SU-DHL-6 (cell line): Measurements from ENCODE around the gene PTH1R.

Source experiments
- H2AFZ ChIP-seq: fragments of 200-600 bp; sonication (generic); 2 replicates; pipeline ENCODE4 v1.6.1; 2014; ENCODE audit warnings: low read depth, mild to moderate bottlenecking, moderate library complexity, mixed read lengths, antibody characterized with exemption, low read length; ENCODE audit not compliant: severe bottlenecking
- H3F3A ChIP-seq: fragments of 200-600 bp; shearing (Covaris generic); 2 replicates; pipeline ENCODE4 v1.6.0; 2016; ENCODE audit warnings: antibody characterized with exemption, mild to moderate bottlenecking; ENCODE audit not compliant: insufficient read depth
- H3K27ac ChIP-seq: fragments of 200-600 bp; sonication (generic); 2 replicates; pipeline ENCODE4 v1.5.1; 2016; ENCODE audit warnings: low read depth, mild to moderate bottlenecking, low read length, moderate library complexity, mixed read lengths
- H3K27me3 ChIP-seq: fragments of 200-600 bp; sonication (generic), shearing (Covaris generic); 2 replicates; pipeline ENCODE4 v1.6.0; 2014; ENCODE audit warnings: mild to moderate bottlenecking, low read length
- H3K36me3 ChIP-seq: fragments of 200-600 bp; sonication (generic); 2 replicates; pipeline ENCODE4 v1.6.1; 2014; ENCODE audit warnings: mild to moderate bottlenecking, low read length, mixed read lengths
- H3K4me2 ChIP-seq: fragments of 300-600, 200-600 bp; shearing (Covaris generic), sonication (generic); 2 replicates; pipeline ENCODE4 v1.6.0; 2014; ENCODE audit warnings: low read length, low read depth, mild to moderate bottlenecking; ENCODE audit not compliant: poor library complexity, severe bottlenecking
- H3K4me3 ChIP-seq: fragments of 200-600 bp; sonication (generic); 2 replicates; pipeline ENCODE4 v1.5.1; 2014; ENCODE audit warnings: antibody characterized with exemption, low read length, mild to moderate bottlenecking, mixed read lengths; ENCODE audit not compliant: insufficient read depth, poor library complexity, severe bottlenecking
- H3K79me2 ChIP-seq: fragments of 200-600 bp; sonication (generic); 2 replicates; pipeline ENCODE4 v1.6.1; 2014; ENCODE audit warnings: mild to moderate bottlenecking, low read length, moderate library complexity; ENCODE audit not compliant: insufficient read depth
- H3K9ac ChIP-seq: fragments of 200-600 bp; sonication (generic); 2 replicates; pipeline ENCODE4 v1.7.0; 2014; ENCODE audit warnings: mild to moderate bottlenecking, low read length
- H3K9me2 ChIP-seq: fragments of 200-600 bp; sonication (generic); replicated peaks from 2 replicates; pipeline ENCODE4 v1.6.1; 2014; ENCODE audit warnings: low read length; ENCODE audit not compliant: insufficient read depth
- H3K9me3 ChIP-seq: fragments of 200-600 bp; sonication (generic); 2 replicates; pipeline ENCODE4 v1.6.1; 2014; ENCODE audit warnings: low read length, mixed read lengths; ENCODE audit not compliant: insufficient read depth
- H4K20me1 ChIP-seq: fragments of 200-600 bp; sonication (generic); 2 replicates; pipeline ENCODE4 v1.6.1; 2014; ENCODE audit warnings: low read depth, mild to moderate bottlenecking, antibody characterized with exemption, low read length, moderate library complexity, mixed read lengths
- CTCF ChIP-seq: fragments of 200-600 bp; sonication (generic); IDR thresholded peaks from one replicate; pipeline ENCODE4 v1.5.1; 2017; ENCODE audit warnings: antibody characterized with exemption, mild to moderate bottlenecking, low read length, moderate library complexity; ENCODE audit not compliant: insufficient read depth, poor library complexity, severe bottlenecking
- EZH2phosphoT487 ChIP-seq: fragments of 200-600 bp; sonication (generic), shearing (Covaris generic); conservative IDR thresholded peaks from 2 replicates; pipeline ENCODE4 v1.6.1; 2018; ENCODE audit warnings: mild to moderate bottlenecking, antibody characterized with exemption, low read length, moderate library complexity, mixed read lengths

PTH1R gene

GRCh38 chr3:46858456-46858855 lies 19.1 kb upstream of the PTH1R start:
- H2AFZ ChIP-seq: no peak overlapping the region
- TF ChIP-seq EZH2phosphoT487: no peak

GRCh38 chr3:46859001-46859710 lies 18.4 kb upstream of the PTH1R start:
- Histone ChIP-seq H3K27me3 (no peaks in the 10 kb centered on the region), H3K9me3 (no peaks in the 10 kb centered on the region), H2AFZ (no peak overlapping the region), H3K9me2 (no peaks in the 10 kb centered on the region), H3K9ac (no peak overlapping the region), H3K4me2 (no peak overlapping the region), H3K27ac (no peak overlapping the region), H3K79me2 (no peaks in the 10 kb centered on the region), H3K36me3 (no peaks in the 10 kb centered on the region), H4K20me1 (no peaks in the 10 kb centered on the region), H3F3A (no peaks in the 10 kb centered on the region), H3K4me3 (no peak overlapping the region)
- TF ChIP-seq CTCF: no peak
- TF ChIP-seq EZH2phosphoT487: no peak

More at GRCh38 chr3:46858456-46858855, 19.1 kb upstream of the PTH1R start:
- Histone ChIP-seq H3K9ac (no peak overlapping the region), H3K9me3 (no peaks in the 10 kb centered on the region), H3K9me2 (no peaks in the 10 kb centered on the region), H3K27ac (no peak overlapping the region), H4K20me1 (no peaks in the 10 kb centered on the region), H3K79me2 (no peaks in the 10 kb centered on the region), H3K4me2 (no peak overlapping the region), H3K4me3 (no peak overlapping the region), H3K27me3 (no peaks in the 10 kb centered on the region), H3F3A (no peaks in the 10 kb centered on the region), H3K36me3 (no peaks in the 10 kb centered on the region)

GRCh38 chr3:46860017-46860809 lies 17.3 kb upstream of the PTH1R start:
- Histone ChIP-seq H3K27ac (no peak overlapping the region), H3K9me2 (no peaks in the 10 kb centered on the region), H3F3A (no peaks in the 10 kb centered on the region), H3K36me3 (no peaks in the 10 kb centered on the region), H3K9me3 (no peaks in the 10 kb centered on the region), H2AFZ (no peak overlapping the region), H3K27me3 (no peaks in the 10 kb centered on the region), H3K4me2 (no peak overlapping the region), H4K20me1 (no peaks in the 10 kb centered on the region), H3K9ac (no peak overlapping the region), H3K79me2 (no peaks in the 10 kb centered on the region), H3K4me3 (no peak overlapping the region)
- TF ChIP-seq CTCF (peak; percentile 41), EZH2phosphoT487 (no peak)
